ENCODE measurements around the gene PDILT.
"Not testable (repeated sequence)": the region's sequence is repeated elsewhere in the genome, so short reads cannot be mapped to it uniquely, and the experiment has no call there.

The PDILT gene

DNA sequence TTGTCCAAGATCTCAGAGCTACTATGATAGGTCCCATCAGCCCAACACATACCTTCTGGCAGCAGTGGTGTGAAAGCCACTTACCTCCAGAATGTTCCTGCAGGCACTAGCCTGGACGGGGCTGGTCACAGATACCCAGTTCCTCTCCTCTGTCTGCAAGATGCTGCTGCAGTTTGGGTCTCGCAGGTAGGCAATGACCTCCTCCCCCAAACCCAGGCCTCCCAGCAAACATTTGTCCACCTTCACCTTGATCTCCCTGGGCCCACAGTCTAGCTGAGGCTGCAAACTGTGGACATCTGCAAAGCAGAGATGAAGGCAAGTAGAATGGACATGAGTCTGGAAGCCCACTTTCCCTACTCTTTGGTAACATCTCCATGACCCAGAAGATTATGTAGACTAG lies 84.4 kb downstream of the PDILT start:
- no peak for DNase-seq

DNA sequence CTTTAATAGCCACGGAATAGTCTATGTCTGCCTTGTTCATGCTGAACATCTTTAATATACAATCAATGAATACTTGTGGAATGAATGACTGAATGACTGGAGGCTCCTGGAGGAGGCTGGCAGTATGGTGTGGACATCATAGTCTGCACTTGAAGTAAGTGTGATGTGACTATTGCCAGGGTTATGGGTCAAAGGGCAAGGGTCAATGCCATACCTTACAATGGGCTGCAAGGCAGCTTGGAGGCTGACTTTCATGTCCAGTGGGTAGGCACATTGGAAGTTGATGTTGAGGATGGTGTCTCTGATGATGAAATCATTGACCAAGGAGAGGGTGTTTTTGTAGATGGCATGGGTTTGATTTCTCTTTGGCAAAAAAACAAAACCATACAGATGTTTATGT lies 85.1 kb downstream of the PDILT start:
- DNase-seq = no peak

DNA sequence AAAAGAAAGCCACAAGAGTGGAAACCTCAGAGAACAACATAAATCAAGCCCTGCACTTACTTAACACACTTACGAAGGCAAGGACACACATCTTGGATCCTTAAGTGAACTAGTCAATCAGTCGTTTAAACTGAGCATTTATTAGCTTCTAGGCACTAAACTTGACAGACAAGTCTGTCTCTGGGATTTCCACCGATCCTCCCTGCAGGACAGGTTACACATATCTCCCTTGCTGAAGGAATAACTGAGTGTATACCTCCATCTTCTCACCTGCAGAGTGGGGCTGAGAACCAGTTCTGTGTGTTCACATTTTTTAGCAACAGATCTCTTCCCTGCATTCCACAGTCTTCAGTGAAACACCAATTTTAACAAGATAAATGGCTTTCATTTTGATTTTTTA lies 86.1 kb downstream of the PDILT start:
- no peak for DNase-seq

DNA sequence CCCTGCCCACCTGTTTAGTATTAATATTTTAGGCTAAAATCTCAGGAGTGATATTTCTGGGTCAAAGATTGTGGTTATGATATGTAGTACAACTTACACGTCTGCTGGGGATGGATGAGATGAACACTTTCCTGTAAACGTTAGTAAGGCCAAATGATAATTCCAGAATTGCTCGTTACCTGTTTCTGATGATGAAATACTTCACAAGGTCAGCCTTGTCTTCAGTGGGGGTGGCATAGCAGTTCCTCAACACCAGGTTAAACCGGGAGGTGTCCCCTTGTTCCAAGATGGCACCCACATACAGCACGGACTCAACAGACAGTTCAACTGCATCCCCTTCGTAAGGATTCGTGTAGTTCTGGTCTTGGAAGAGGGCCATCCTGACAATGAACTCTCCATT lies 86.5 kb downstream of the PDILT start:
- no peak for DNase-seq

DNA sequence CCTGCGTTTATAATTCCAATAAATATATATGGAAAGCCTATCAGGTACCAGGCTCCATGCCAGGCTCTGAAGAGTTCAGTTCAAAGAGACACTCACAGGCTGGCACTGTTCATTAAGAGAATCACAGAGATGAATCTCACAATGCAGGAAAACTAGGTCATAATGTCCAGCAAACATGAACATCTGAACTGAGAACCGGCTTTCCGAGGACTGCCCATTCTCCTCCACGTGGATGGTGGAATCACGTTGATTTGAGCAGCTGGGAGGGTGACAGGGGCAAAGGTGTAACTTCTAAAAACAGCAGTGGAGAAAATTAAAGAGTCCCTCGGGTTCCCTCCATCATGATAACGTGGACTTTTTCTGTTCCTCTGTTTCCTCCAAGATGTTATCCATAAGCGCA lies 87.4 kb downstream of the PDILT start:
- DNase-seq = no peak

DNA sequence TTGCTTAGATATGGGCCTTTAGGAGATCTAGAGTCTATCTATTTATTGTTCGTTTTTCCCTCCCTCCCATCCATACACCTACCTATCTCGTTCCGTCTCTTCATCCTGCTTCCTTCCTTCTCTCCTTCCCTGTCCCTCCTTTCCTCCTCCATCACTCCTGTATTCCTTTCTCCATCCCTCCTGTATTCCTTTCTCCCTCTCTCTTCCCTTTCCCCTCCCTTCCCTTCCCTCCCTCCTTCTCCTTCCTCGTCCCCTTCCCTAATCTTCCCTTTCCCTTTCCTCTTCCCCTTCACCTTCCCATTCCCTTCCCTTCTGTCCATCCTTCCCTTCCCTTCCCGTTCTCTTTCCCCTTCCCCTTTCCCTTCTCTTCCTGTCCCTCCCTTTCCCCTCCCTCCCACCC lies 87.8 kb downstream of the PDILT start:
- no peak for DNase-seq

DNA sequence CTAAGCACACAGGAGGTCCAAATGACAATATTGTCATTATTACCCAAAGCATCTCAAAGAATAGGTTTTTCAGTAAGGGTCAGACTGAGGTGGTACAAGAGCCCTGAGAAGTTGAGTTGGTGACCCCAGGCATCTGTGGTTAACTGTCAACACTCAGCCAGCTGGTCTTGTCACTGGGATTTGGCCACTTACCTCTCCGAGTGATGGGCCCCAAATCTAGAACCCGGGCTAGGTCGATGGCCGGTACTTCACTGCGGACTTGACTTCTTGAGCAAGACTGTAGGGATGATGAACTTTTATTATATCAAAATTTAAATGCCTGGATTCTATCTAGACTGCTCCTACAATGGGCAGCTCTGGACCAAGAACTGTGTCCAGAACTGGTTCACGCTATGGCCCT lies 88.8 kb downstream of the PDILT start:
- DNase-seq = no peak

DNA sequence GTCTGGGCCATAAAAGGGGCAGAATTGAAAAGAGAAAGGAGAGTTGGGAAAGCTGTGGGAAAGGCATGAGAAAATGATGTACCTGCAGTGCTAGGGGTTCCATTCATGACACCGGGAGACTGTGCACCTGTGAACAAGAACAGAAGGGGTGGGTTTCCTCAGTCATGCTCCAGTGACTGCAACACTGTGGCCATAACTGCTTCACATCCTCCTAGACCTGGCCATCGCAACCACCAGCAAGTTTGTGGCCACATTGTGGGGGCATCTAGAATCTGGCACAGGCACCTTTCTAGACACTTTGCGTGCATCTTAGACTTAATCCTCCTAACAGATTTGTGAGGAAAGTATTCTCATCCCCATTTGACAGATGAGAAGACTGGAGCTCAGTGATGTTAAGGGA lies 90.0 kb downstream of the PDILT start:
- no peak for DNase-seq

DNA sequence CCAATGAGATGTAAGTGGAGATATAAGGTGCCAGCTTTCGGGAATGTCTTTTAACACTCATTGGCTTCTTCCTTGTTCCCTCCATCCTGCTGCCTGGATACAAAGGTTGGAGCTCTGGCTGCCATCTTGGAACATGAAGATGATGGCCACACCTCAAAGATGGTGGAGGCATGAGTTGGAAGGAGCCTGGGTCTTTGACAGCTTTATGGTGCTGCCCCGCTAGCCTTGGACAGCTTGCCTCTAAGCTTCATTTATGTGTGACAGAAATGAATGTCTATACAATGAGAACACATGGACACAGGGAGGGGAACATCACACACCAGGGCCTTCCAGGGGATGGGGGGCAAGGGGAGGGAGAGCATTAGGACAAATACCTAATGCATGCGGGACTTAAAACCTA lies 90.8 kb downstream of the PDILT start:
- DNase-seq = no peak

DNA sequence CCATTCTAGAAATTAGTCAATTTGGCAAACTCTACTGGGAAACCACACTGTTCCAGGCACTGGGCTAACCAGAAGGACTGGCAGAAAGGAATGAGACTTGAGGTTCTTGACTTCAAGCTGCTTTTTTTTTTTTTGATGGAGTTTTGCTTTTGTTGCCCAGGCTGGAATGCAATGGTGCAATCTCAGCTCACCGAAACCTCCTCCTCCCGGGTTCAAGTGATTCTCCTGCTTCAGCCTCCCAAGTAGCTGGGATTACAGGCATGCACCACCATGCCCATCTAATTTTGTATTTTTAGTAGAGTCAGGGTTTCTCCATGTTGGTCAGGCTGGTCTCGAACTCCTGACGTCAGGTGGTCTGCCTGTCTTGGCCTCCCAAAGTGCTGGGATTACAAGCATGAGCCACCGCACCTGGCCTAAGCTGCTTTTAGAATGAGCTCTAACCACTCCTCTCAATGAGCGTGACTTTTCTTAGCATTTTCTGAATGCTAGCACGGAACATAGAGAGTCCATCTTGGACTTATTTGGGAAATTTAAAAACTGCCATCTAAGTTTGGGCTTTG lies 91.9 kb downstream of the PDILT start:
- DNase-seq = not testable (repeated sequence)

DNA sequence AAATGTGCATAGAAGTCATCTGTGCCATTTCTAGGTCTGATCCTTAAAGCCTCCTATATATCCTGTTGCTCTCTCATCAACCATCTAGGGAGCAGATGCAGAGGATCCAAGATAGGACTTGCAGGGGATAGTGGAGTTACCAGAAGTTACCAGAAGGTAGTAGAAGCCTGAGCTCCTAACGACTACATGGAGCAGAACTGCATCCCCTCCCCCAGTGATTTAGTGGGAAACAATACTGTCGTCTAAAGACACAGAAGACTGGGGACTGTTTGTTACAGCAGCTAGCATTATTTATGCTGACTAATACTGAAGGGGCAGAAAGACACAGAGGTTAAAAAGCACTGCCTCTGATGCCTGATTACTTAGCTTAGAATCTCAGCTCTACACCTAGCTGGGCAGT lies 93.0 kb downstream of the PDILT start:
- no peak for DNase-seq

DNA sequence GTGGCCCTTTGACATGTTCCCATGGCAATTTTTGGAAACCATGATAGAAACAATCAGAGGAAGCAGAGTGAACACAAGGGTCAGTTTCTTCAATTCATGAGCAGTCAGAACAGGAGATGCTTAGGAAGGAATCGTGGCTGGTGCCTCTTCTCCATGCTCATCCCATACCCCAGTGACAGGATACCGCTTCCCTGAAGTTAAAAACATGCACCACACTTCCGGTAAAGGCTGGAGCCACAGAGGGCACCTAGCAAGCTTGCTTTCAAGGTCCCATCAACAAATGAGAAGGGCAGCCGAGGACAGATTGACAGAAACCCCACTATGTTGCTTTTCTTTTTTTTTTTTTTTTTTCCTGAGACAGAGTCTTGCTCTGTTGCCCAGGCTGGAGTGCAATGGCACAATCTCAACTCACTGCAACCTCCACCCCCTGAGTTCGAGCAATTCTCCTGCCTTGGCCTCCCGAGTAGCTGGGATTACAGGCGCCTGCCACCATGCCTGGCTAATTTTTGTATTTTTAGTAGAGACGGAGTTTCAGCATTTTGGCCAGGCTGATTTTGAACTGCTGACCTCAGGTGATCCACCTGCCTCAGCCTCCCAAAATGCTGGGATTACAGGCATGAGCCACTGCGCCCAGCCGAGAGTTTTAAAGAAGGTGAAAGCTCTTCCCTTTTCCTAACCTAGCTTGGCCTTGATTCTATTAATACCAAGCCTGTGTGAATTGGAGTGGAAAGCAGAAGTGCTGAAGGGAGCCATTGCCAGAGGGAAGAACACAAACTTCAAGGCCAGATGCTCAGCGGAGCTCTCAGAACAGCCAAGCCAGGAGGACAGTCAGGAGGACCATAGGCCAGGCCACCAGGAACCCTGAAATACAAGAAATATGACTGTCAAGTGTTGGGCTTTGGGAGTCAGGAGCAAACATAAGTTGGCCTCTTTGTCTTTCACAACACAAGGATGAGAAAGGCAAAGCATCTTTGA lies 93.8 kb downstream of the PDILT start:
- no peak for DNase-seq

DNA sequence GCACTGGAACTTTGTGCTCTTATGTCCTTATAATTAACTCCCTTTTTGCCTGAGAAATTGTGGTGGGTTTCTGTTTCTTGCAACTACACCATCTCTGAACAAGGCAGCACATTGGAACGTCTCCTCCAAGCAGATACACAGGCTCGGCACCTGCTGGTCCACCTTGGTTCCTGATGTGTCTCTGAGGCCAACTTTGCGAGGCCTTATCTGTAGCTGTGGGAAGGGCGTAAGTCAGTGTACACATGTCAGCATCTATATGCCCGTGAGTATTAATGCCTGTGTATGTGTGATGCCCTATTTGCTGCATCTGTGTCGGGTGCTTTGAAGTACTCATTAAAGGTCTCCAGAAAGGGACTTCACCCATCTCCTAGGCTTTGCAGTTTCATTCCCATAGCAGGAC lies 94.8 kb downstream of the PDILT start:
- DNase-seq = no peak
